HG02943 (cell line): ENCODE results near the gene CACNA1I.

Experiments
- ATAC-seq: cut with Tn5 transposase; IDR thresholded peaks from one replicate; pipeline ENCODE4 v1.9.1; 2021; ENCODE audit warnings: mild to moderate bottlenecking, low read depth, moderate library complexity; ENCODE audit not compliant: unreplicated experiment

CACNA1I gene

GRCh38 chr22:39567135-39567946 is 3.2 kb upstream of the CACNA1I start:
- no peak for ATAC-seq

- no peak for ATAC-seq
Measured at GRCh38 chr22:39568278-39568981, 2.1 kb upstream of the CACNA1I start.

- ATAC-seq, result no peak
Measured at GRCh38 chr22:39569066-39569465, 1.5 kb upstream of the CACNA1I start.

GRCh38 chr22:39570226-39570625 is 327 bp upstream of the CACNA1I start:
- ATAC-seq, result no peak

GRCh38 chr22:39571538-39571937 is 985 bp downstream of the CACNA1I start:
- ATAC-seq, result no peak

GRCh38 chr22:39574779-39575551 is 4.4 kb downstream of the CACNA1I start:
- ATAC-seq, result no peak

GRCh38 chr22:39575552-39575825 is 4.9 kb downstream of the CACNA1I start:
- no peak for ATAC-seq

- ATAC-seq, result no peak
Measured at GRCh38 chr22:39576027-39576426, 5.5 kb downstream of the CACNA1I start.

GRCh38 chr22:39577366-39577765 is 6.8 kb downstream of the CACNA1I start:
- no peak for ATAC-seq

GRCh38 chr22:39577900-39578299 is 7.3 kb downstream of the CACNA1I start:
- no peak for ATAC-seq

- ATAC-seq, result no peak
Measured at GRCh38 chr22:39580006-39580441, 9.5 kb downstream of the CACNA1I start.

GRCh38 chr22:39580795-39581194 is 10.2 kb downstream of the CACNA1I start:
- no peak for ATAC-seq

- ATAC-seq, result no peak
Measured at GRCh38 chr22:39581303-39581702, 10.8 kb downstream of the CACNA1I start.

GRCh38 chr22:39583066-39583667 is 12.6 kb downstream of the CACNA1I start:
- no peak for ATAC-seq

GRCh38 chr22:39589875-39590274 is 19.3 kb downstream of the CACNA1I start:
- no peak for ATAC-seq

GRCh38 chr22:39592081-39593065 is 21.8 kb downstream of the CACNA1I start:
- no peak for ATAC-seq

- ATAC-seq, result no peak
Measured at GRCh38 chr22:39593066-39593930, 22.7 kb downstream of the CACNA1I start.

- ATAC-seq, result no peak
Measured at GRCh38 chr22:39593931-39594285, 23.4 kb downstream of the CACNA1I start.

- no peak for ATAC-seq
Measured at GRCh38 chr22:39594411-39594810, 23.9 kb downstream of the CACNA1I start.
